ENCODE results near the gene NECTIN4.

- no peak for TF ChIP-seq CTCF (IDR thresholded peaks at IDR 0.05; ENCODE audit: poor library complexity)
- no peak for TF ChIP-seq EZH2 (IDR thresholded peaks at IDR 0.05; ENCODE audit: borderline replicate concordance)
Measured at GRCh38 chr1:161021970-161022353, 67.4 kb downstream of the NECTIN4 start.

Data from hepatocyte (in vitro differentiated cells).